DND-41 (cell line): ENCODE results near the gene ATAD3B.
"Not testable (repeated sequence)": the region's sequence is repeated elsewhere in the genome, so short reads cannot be mapped to it uniquely, and the experiment has no call there.

ENCODE experiments used
- ATAC-seq: fragments of 200-7000 bp; cut with Tn5 transposase; 3 replicates; pipeline ENCODE4 v1.9.1; 2021; ENCODE audit warnings: low read depth; ENCODE audit not compliant: insufficient read depth
- DNase-seq: peaks from one replicate; pipeline ENCODE4 v3.0.0-alpha.2; 2020
- H2AFZ ChIP-seq: 2 replicates; pipeline ENCODE4 v1.6.0; 2012; ENCODE audit warnings: low read depth, low read length
- H3K27ac ChIP-seq: 2 replicates; pipeline ENCODE4 v1.5.1; 2012; ENCODE audit warnings: low read length, inconsistent platforms
- H3K27me3 ChIP-seq: fragments of 200-600 bp; sonication (generic); 2 replicates; pipeline ENCODE4 v1.6.0; 2012; ENCODE audit warnings: low read length, mild to moderate bottlenecking, inconsistent platforms; ENCODE audit not compliant: insufficient read depth, poor library complexity
- H3K36me3 ChIP-seq: 2 replicates; pipeline ENCODE4 v1.5.1; 2012; ENCODE audit warnings: low read length, inconsistent platforms; ENCODE audit not compliant: insufficient read depth
- H3K4me1 ChIP-seq: 2 replicates; pipeline ENCODE4 v1.5.1; 2012; ENCODE audit warnings: mild to moderate bottlenecking, low read length; ENCODE audit not compliant: insufficient read depth
- H3K4me2 ChIP-seq: 2 replicates; pipeline ENCODE4 v1.6.0; 2012; ENCODE audit warnings: mild to moderate bottlenecking, moderate library complexity, low read length, inconsistent platforms; ENCODE audit not compliant: insufficient read depth
- H3K4me3 ChIP-seq, 2 experiments: fragments of 200-600 bp in 1 of 2; shearing (Covaris generic) in 1 of 2; 2 replicates each; pipeline ENCODE4 v1.5.1; 2012 to 2016; ENCODE audit warnings: inconsistent platforms in 2 of 2, low read length in 2 of 2, mild to moderate bottlenecking in 2 of 2, low read depth in 1 of 2, moderate library complexity in 1 of 2
- H3K79me2 ChIP-seq: 2 replicates; pipeline ENCODE4 v1.6.0; 2012; ENCODE audit warnings: low read length, inconsistent platforms; ENCODE audit not compliant: insufficient read depth
- H3K9ac ChIP-seq: 2 replicates; pipeline ENCODE4 v1.6.0; 2012; ENCODE audit warnings: low read depth, mild to moderate bottlenecking, inconsistent platforms, low read length, moderate library complexity
- H3K9me3 ChIP-seq: 2 replicates; pipeline ENCODE4 v1.5.1; 2012; ENCODE audit warnings: low read length, moderate library complexity, mild to moderate bottlenecking, inconsistent platforms; ENCODE audit not compliant: insufficient read depth, severe bottlenecking
- H4K20me1 ChIP-seq: 2 replicates; pipeline ENCODE4 v1.6.0; 2012; ENCODE audit warnings: low read length; ENCODE audit not compliant: insufficient read depth
- CTCF ChIP-seq: IDR thresholded peaks from 2 replicates; pipeline ENCODE4 v1.5.1; 2012; ENCODE audit warnings: borderline replicate concordance, low read length, moderate library complexity, mild to moderate bottlenecking; ENCODE audit not compliant: poor library complexity, severe bottlenecking; ENCODE audit errors: extremely low read depth
- EZH2 ChIP-seq: IDR thresholded peaks from 3 replicates; pipeline ENCODE4 v1.6.1; 2012; ENCODE audit warnings: borderline replicate concordance, low read depth, mild to moderate bottlenecking, moderate library complexity, low read length, inconsistent platforms; ENCODE audit not compliant: severe bottlenecking

Gene ATAD3B

GRCh38 chr1:1523651-1524050 is 52.1 kb downstream of the ATAD3B start:
- not testable (repeated sequence) for H4K20me1 ChIP-seq, H3K9me3 ChIP-seq, H3K27ac ChIP-seq, H3K9ac ChIP-seq, DNase-seq, H3K4me2 ChIP-seq, H3K4me3 ChIP-seq, ATAC-seq, H3K27me3 ChIP-seq, H3K4me1 ChIP-seq, H3K79me2 ChIP-seq, H2AFZ ChIP-seq
- peaks cover 69% of the 10 kb centered on the region for H3K36me3 ChIP-seq

GRCh38 chr1:1524750-1525383 is 53.3 kb downstream of the ATAD3B start:
- H3K36me3 ChIP-seq = peaks cover 76% of the 10 kb centered on the region
- not testable (repeated sequence) for H3K4me1 ChIP-seq, H3K27ac ChIP-seq, H3K4me3 ChIP-seq, H3K79me2 ChIP-seq, H4K20me1 ChIP-seq, H3K4me2 ChIP-seq, ATAC-seq, H3K9me3 ChIP-seq, H3K9ac ChIP-seq, DNase-seq, H3K27me3 ChIP-seq, H2AFZ ChIP-seq

GRCh38 chr1:1526476-1526875 is 54.9 kb downstream of the ATAD3B start:
- H3K27ac ChIP-seq, H3K9ac ChIP-seq, DNase-seq, ATAC-seq, H3K79me2 ChIP-seq, H3K4me3 ChIP-seq, H2AFZ ChIP-seq, H3K4me2 ChIP-seq, H3K27me3 ChIP-seq, H3K9me3 ChIP-seq, H4K20me1 ChIP-seq, H3K4me1 ChIP-seq: not testable (repeated sequence)
- peaks cover 70% of the 10 kb centered on the region for H3K36me3 ChIP-seq

- no peak for TF ChIP-seq EZH2
- Histone ChIP-seq H4K20me1 (no peaks in the 10 kb centered on the region), H3K27ac (no peak overlapping the region), H3K36me3 (peaks cover 68% of the 10 kb centered on the region), H3K79me2 (no peaks in the 10 kb centered on the region), H3K4me2 (no peak overlapping the region), H3K27me3 (no peaks in the 10 kb centered on the region), H3K4me3 (no peak overlapping the region), H3K4me1 (no peaks in the 10 kb centered on the region), H2AFZ (no peak overlapping the region), H3K9ac (no peak overlapping the region), H3K9me3 (no peaks in the 10 kb centered on the region)
- ATAC-seq (no peak), DNase-seq (no peak)
Measured at GRCh38 chr1:1527092-1527816, 55.7 kb downstream of the ATAD3B start.

DNA sequence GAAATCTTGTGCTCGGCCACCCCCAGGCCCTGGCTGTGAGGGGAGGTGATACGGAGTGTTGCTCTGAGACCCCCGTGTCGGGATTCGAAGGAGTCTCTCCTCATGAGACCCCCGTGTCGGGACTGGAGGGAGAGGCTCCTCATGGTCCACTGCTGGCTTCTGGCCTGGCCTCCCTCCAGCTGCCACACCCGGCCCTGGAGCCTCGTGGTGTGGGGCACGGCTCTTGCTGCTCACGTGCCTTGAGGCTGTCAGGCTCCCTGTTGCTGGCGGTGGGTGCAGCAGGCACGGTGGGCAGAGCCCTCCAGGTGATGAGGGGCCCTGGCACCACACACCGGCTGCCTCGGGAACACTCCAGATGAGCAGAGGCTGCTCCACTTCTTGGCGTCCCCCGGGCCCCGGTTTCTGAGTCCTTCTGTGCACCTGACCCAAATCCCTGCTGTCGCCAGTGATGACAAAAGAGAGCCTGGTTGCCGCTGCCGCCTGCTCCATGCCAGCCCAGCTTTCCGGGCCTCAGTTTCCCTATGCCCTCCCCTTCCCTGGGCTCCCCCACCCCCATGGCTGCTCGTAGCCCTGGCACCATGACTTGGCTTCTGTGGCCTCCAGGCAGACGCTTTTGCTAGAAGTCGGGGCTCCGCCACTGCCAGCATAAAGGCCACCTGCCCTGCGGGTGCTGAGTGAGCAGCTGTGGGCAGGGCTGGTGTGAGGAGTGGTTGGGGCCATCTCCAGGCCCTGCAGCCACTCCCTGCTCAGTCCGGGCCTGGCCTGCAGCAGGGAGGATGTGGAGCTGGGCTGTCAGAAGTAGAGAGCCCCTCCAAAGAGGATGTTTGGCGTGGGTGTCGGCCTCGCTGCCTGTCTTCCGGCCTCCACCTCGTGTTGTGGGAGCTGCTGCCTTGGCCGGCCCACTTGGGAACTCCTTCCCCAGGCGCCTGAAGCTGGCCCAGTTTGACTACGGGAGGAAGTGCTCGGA is 57.0 kb downstream of the ATAD3B start:
- no peaks in the 10 kb centered on the region for H3K79me2 ChIP-seq
- H3K9me3 ChIP-seq = no peaks in the 10 kb centered on the region
- no peak for ATAC-seq
- DNase-seq = no peak
- H3K4me3 ChIP-seq = no peak overlapping the region
- H3K4me2 ChIP-seq = no peak overlapping the region
- H2AFZ ChIP-seq = no peak overlapping the region
- no peak overlapping the region for H3K27ac ChIP-seq
- H3K27me3 ChIP-seq = no peaks in the 10 kb centered on the region
- peaks cover 60% of the 10 kb centered on the region for H3K36me3 ChIP-seq
- no peak for TF ChIP-seq EZH2
- TF ChIP-seq CTCF = no peak
- H3K4me1 ChIP-seq = no peaks in the 10 kb centered on the region
- H4K20me1 ChIP-seq = no peaks in the 10 kb centered on the region
- H3K9ac ChIP-seq = no peak overlapping the region
